ENCODE results near the gene TMBIM4.
"Not testable (repeated sequence)": the region's sequence is repeated elsewhere in the genome, so short reads cannot be mapped to it uniquely, and the experiment has no call there.

The TMBIM4 gene

GRCh38 chr12:66169221-66170170, at the start of gene TMBIM4:
TMBIM4 (minus strand) TSS chr12:66169996; CDS start chr12:66169951, 45 bp downstream.
- peak; percentile 89 for DNase-seq

- DNase-seq, result no peak
Observed at GRCh38 chr12:66217342-66217917, 47.6 kb upstream of the TMBIM4 start.

GRCh38 chr12:66213011-66213410, 43.2 kb upstream of the TMBIM4 start:
- DNase-seq, result not testable (repeated sequence)

- not testable (repeated sequence) for DNase-seq
Observed at GRCh38 chr12:66211573-66211972, 41.8 kb upstream of the TMBIM4 start.

GRCh38 chr12:66210840-66211239, 41.0 kb upstream of the TMBIM4 start:
- DNase-seq, result no peak

GRCh38 chr12:66206141-66206540, 36.3 kb upstream of the TMBIM4 start:
- no peak for DNase-seq

- DNase-seq, result no peak
Observed at GRCh38 chr12:66203820-66204219, 34.0 kb upstream of the TMBIM4 start.

GRCh38 chr12:66199831-66200509, 30.2 kb upstream of the TMBIM4 start:
- DNase-seq, result no peak

GRCh38 chr12:66199141-66199540, 29.3 kb upstream of the TMBIM4 start:
- no peak for DNase-seq

GRCh38 chr12:66197495-66197921, 27.7 kb upstream of the TMBIM4 start:
- DNase-seq, result no peak

GRCh38 chr12:66196806-66197205, 27.0 kb upstream of the TMBIM4 start:
- DNase-seq, result no peak

GRCh38 chr12:66195242-66195641, 25.4 kb upstream of the TMBIM4 start:
- no peak for DNase-seq

GRCh38 chr12:66194122-66194521, 24.3 kb upstream of the TMBIM4 start:
- DNase-seq, result no peak

- no peak for DNase-seq
Observed at GRCh38 chr12:66191547-66192126, 21.8 kb upstream of the TMBIM4 start.

- no peak for DNase-seq
Observed at GRCh38 chr12:66190519-66191370, 20.9 kb upstream of the TMBIM4 start.

- DNase-seq, result no peak
Observed at GRCh38 chr12:66189889-66190288, 20.1 kb upstream of the TMBIM4 start.

GRCh38 chr12:66189486-66189843, 19.7 kb upstream of the TMBIM4 start:
- no peak for DNase-seq

GRCh38 chr12:66188584-66189485, 19.0 kb upstream of the TMBIM4 start, which contains the start of gene IRAK3:
IRAK3 (plus strand) TSS chr12:66189214; CDS start chr12:66189300, 86 bp downstream.
- DNase-seq, result no peak

- DNase-seq, result no peak
Observed at GRCh38 chr12:66187821-66188220, 18.0 kb upstream of the TMBIM4 start.

- no peak for DNase-seq
Observed at GRCh38 chr12:66187036-66187435, 17.2 kb upstream of the TMBIM4 start.

- not testable (repeated sequence) for DNase-seq
Observed at GRCh38 chr12:66184822-66185221, 15.0 kb upstream of the TMBIM4 start.
